ENCODE measurements around the gene KCNK13.
"Not testable (repeated sequence)": the region's sequence is repeated elsewhere in the genome, so short reads cannot be mapped to it uniquely, and the experiment has no call there.

The KCNK13 gene

DNA sequence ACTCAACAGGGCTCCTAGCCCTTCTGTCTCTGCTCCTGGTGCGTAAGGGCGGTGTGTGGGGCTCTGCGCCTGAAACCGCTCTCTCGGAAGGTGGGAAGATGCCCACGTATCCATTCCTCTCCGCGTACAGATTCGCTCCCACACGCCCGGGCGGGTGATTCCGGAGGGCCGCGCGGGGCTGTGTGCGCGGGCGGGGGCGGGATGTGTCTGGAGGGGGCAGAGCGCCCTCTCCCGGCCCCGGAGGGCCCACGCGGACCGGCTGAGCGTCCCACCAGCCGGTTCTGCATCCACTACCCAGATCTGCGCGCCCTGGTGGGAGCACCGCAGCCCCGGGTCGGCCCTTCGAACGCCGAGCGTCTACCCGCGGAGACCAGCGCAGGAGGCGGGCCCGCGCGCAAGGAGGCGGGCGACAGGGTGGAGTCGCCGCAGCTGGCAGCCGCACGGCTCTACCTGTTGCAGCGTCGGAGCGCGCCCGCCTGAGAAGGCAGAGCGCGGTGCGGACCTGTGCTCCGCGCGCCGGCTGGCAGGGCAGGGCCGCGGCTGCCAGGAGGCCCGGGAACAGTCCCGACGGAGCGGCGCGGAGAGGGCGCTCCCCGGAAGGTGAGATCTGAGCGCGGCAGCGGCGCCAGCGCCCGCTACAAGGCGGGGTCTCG lies 1.4 kb upstream of the KCNK13 start:
- in situ Hi-C loops (cut with HindIII; ENCODE audit: low sequenced_read_pairs): no loop called here

GRCh38 chr14:90060965-90061684 lies 669 bp upstream of the KCNK13 start:
- in situ Hi-C loops (cut with HindIII; ENCODE audit: low sequenced_read_pairs): no loop called here

- in situ Hi-C loops (cut with HindIII; ENCODE audit: low sequenced_read_pairs): no loop called here
Measured at GRCh38 chr14:90062127-90062794, 467 bp downstream of the KCNK13 start.

GRCh38 chr14:90062822-90063539 lies 1.2 kb downstream of the KCNK13 start:
- in situ Hi-C loops (cut with HindIII; ENCODE audit: low sequenced_read_pairs): no loop called here

DNA sequence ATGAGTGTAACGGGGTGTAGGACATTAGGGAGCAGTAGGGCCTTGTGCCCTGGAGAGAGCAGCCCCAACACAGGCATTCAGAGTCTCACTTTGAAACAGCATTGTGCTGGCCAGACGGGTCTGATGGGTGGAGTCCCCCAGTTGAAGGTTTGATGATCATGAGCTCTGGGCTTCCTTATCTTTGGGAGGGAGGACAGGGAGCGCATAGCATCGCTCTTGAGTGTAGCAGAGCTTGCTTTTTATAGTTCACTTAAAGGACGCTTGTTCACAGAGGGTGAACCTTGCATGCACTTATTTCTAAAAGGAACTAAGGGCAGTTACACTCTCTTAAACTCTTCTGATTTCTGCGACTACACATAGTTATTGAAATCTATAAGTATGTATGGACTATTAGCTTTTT lies 10.6 kb downstream of the KCNK13 start:
- in situ Hi-C loops (cut with HindIII; ENCODE audit: low sequenced_read_pairs): no loop called here

DNA sequence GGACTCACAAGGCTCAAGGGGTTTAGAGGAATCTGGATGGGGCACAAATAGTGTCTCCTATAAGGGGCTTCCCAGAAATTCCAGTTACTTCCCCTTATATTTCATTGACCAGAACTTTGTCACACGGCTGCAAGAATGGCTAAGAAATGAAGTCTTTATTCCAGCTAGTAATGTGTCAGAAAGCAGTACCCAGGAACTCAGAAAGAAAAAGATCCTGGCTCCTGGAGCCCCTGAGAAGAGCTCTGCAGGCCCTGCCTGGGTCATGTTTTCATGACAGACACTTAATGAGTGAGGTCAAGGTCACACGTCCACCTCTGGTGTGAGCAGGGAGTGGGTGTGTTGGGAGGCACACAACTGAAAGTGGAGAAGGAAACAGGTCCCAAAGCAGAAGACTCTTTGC lies 17.8 kb downstream of the KCNK13 start:
- in situ Hi-C loops (cut with HindIII; ENCODE audit: low sequenced_read_pairs): no loop called here

- in situ Hi-C loops (cut with HindIII; ENCODE audit: low sequenced_read_pairs): no loop called here
Measured at GRCh38 chr14:90087433-90087832, 25.6 kb downstream of the KCNK13 start.

DNA sequence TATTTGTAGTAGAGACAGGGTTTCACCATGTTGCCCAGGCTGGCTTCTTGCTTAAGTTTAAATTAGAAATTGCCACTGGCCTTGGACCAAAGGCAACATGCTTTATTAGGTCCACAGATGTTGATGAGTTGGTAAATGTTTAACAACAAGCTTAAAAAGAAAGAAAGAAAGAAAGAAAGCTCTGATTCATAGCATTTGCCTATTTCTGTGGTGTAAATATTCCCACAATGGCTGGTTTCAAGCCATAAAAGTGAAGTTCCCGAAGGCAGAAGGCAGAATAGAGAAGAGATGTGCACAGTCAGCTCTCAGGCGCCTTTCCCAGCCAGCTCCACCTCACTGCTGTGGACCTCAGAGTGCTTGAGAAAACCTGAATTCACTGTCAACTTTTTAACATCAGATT lies 26.4 kb downstream of the KCNK13 start:
- in situ Hi-C loops (cut with HindIII; ENCODE audit: low sequenced_read_pairs): no loop called here

DNA sequence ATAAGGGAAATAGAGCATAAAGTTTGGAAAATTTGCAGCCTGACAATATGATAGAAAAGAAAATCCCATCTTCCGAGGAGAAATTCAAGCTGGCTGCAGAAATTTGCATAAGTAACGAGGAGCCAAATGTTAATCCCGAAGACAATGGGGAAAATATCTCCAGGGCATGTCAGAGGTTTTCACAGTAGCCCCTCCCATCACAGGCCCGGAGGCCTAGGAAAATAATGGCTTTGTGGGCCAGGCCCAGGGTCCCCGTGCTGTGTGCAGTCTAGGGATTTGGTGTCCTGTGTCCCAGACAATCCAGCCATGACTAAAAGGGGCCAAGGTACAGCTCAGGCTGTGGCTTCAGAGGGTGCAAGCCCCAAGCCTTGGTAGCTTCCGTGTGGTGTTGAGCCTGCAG lies 27.7 kb downstream of the KCNK13 start:
- in situ Hi-C loops (cut with HindIII; ENCODE audit: low sequenced_read_pairs): not testable (repeated sequence)

GRCh38 chr14:90091393-90091792 lies 29.6 kb downstream of the KCNK13 start:
- in situ Hi-C loops (cut with HindIII; ENCODE audit: low sequenced_read_pairs): no loop called here

GRCh38 chr14:90093942-90094595 lies 32.3 kb downstream of the KCNK13 start:
- in situ Hi-C loops (cut with HindIII; ENCODE audit: low sequenced_read_pairs): no loop called here

DNA sequence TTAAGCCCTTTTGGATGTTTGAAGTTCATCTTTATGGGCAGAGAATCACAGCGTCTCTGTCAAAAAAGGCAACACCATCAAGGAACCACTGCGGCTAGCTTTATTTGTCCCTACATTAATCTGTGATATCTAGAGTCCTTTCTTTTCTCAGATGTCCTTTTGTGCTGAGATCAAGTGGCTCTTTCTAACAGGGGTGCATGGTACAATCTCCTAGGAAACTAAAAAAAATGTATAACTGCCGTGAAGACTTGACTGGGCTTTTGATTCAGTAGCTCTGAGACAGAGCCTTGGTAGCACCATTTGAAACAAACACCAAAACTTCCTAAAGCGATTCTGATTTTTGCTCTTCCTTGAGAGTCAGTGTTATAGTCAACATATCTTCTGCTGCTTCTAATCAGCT lies 33.3 kb downstream of the KCNK13 start:
- in situ Hi-C loops (cut with HindIII; ENCODE audit: low sequenced_read_pairs): no loop called here

GRCh38 chr14:90096566-90096965 lies 34.8 kb downstream of the KCNK13 start:
- in situ Hi-C loops (cut with HindIII; ENCODE audit: low sequenced_read_pairs): no loop called here

DNA sequence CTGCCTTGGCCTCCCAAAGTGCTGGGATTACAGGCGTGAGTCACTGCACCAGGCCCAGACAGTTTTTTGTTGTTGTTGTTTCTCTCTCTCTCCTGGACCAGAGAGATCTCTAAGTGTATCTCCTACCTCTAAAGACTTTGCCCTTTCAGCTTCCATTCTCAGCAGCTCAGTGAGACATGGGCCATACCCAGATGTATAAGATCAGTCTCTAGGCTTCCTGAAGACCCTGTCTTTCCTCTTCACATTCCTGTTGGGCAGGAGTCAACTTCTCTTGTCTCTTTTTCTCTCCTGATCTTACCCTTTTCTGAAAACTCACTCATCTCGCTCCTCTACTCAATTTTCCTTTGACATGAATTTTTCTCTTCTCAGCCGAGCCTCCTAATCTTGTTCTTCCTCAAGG lies 42.0 kb downstream of the KCNK13 start:
- in situ Hi-C loops (cut with HindIII; ENCODE audit: low sequenced_read_pairs): no loop called here

GRCh38 chr14:90105756-90106155 lies 44.0 kb downstream of the KCNK13 start:
- in situ Hi-C loops (cut with HindIII; ENCODE audit: low sequenced_read_pairs): no loop called here

DNA sequence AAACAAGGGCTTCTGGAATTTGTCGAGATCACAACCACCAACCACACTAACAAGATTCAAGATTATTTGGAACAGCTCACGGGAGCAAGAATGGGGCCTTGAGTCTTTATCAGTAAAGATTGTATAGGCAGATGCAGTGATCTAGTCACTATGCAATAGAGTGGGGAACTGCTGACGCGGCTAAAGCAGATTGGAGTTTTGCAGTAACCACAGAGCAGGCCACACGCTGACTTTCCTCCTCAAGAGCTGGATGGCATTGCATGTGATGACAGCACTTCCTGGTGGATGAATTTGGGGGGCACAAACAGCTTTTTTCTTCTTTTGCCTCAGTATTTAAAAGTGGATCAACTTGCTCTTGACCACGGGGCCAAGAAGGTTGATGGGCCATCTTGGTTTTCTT lies 46.0 kb downstream of the KCNK13 start:
- in situ Hi-C loops (cut with HindIII; ENCODE audit: low sequenced_read_pairs): no loop called here

GRCh38 chr14:90109858-90110257 lies 48.1 kb downstream of the KCNK13 start:
- in situ Hi-C loops (cut with HindIII; ENCODE audit: low sequenced_read_pairs): no loop called here

GRCh38 chr14:90111895-90112534 lies 50.2 kb downstream of the KCNK13 start:
- in situ Hi-C loops (cut with HindIII; ENCODE audit: low sequenced_read_pairs): no loop called here

GRCh38 chr14:90114554-90114953 lies 52.8 kb downstream of the KCNK13 start:
- in situ Hi-C loops (cut with HindIII; ENCODE audit: low sequenced_read_pairs): no loop called here

DNA sequence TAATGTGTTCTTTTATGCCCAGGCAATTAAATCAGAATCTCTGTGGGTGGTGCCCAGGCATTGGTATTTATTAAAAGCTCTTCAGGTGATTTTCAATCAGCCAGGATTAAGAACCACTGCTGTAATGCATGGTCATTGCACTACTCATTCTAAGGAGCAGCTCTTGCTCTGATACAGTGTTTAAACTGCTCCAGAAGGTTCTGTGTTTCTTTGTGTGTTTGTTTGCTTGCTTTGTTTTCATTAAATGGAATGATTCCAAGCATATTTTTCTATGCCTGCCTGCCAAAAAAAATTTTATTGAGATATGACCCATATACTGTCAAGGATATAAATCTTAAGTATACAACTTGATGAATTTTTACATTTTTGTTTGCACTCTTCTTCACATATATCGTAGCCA lies 54.0 kb downstream of the KCNK13 start:
- in situ Hi-C loops (cut with HindIII; ENCODE audit: low sequenced_read_pairs): no loop called here

- in situ Hi-C loops (cut with HindIII; ENCODE audit: low sequenced_read_pairs): no loop called here
Measured at GRCh38 chr14:90116444-90116843, 54.6 kb downstream of the KCNK13 start.
